Bronchial epithelial cell (primary cell): ENCODE results near the gene MAP3K7. TPM values are rescaled to one million over a fixed set of nuclear protein-coding genes. Genes with fewer than 3 reads are reported as not detected.

Experiments
- DNase-seq: peaks from one replicate; pipeline ENCODE4 v3.0.0-alpha.2; 2010; ENCODE audit warnings: low read depth
- FAIRE-seq: peaks from 2 replicates; lab custom pipeline; 2011; peaks lifted over from hg19 to GRCh38; lab: Jason Lieb, UNC
- H3K27me3 ChIP-seq: 2 replicates; pipeline ENCODE4 v1.5.1; 2011; ENCODE audit warnings: low read length; ENCODE audit not compliant: control insufficient read depth, insufficient read depth
- H3K36me3 ChIP-seq: 2 replicates; pipeline ENCODE4 v1.5.1; 2011; ENCODE audit warnings: low read length; ENCODE audit not compliant: control insufficient read depth, insufficient read depth
- H3K4me3 ChIP-seq: 2 replicates; pipeline ENCODE4 v1.5.1; 2011; ENCODE audit warnings: mild to moderate bottlenecking, low read depth, low read length, control low read depth
- CTCF ChIP-seq: IDR thresholded peaks from 2 replicates; pipeline ENCODE4 v1.5.1; 2011; ENCODE audit warnings: mild to moderate bottlenecking, moderate library complexity, low read length, control low read depth, inconsistent platforms; ENCODE audit not compliant: insufficient read depth, severe bottlenecking
- total RNA-seq: library from RNA; depleted of rRNA; stranded (reverse); fragments of >200 nt; gene quantifications from 2 replicates; pipeline ENCODE4 v1.2.1, GENCODE V29; 2014

Gene MAP3K7
- total RNA-seq, 1 donor from 2014 or later = 27.6 TPM

GRCh38 chr6:90521955-90522354 lies 64.9 kb downstream of the MAP3K7 start:
- H3K4me3 ChIP-seq = no peak overlapping the region
- no peak for FAIRE-seq
- no peaks in the 10 kb centered on the region for H3K27me3 ChIP-seq
- no peak for TF ChIP-seq CTCF
- no peak for DNase-seq
- H3K36me3 ChIP-seq = peaks cover 2% of the 10 kb centered on the region

GRCh38 chr6:90516074-90516660 lies 70.7 kb downstream of the MAP3K7 start:
- Histone ChIP-seq H3K27me3 (no peaks in the 10 kb centered on the region), H3K4me3 (no peak overlapping the region), H3K36me3 (peaks cover 2% of the 10 kb centered on the region)
- TF ChIP-seq CTCF = no peak
- DNase-seq (no peak), FAIRE-seq (no peak)

- no peak overlapping the region for H3K4me3 ChIP-seq
- FAIRE-seq (no peak), DNase-seq (no peak)
- TF ChIP-seq CTCF = no peak
- no peaks in the 10 kb centered on the region for H3K27me3 ChIP-seq
- H3K36me3 ChIP-seq = peaks cover 2% of the 10 kb centered on the region
Observed at GRCh38 chr6:90514496-90514895, 72.4 kb downstream of the MAP3K7 start.

- peaks cover 1% of the 10 kb centered on the region for H3K36me3 ChIP-seq
- no peak for TF ChIP-seq CTCF
- no peak for DNase-seq
- FAIRE-seq = no peak
- H3K4me3 ChIP-seq = no peak overlapping the region
- H3K27me3 ChIP-seq = no peaks in the 10 kb centered on the region
Observed at GRCh38 chr6:90508753-90509152, 78.1 kb downstream of the MAP3K7 start.

- Histone ChIP-seq H3K36me3 (no peaks in the 10 kb centered on the region), H3K27me3 (no peaks in the 10 kb centered on the region), H3K4me3 (no peak overlapping the region)
- FAIRE-seq (no peak), DNase-seq (no peak)
- no peak for TF ChIP-seq CTCF
Observed at GRCh38 chr6:90502866-90503407, 83.9 kb downstream of the MAP3K7 start.

GRCh38 chr6:90502381-90502780 lies 84.5 kb downstream of the MAP3K7 start:
- no peaks in the 10 kb centered on the region for H3K27me3 ChIP-seq
- DNase-seq (no peak), FAIRE-seq (no peak)
- no peak for TF ChIP-seq CTCF
- H3K36me3 ChIP-seq = no peaks in the 10 kb centered on the region
- H3K4me3 ChIP-seq = no peak overlapping the region
